IMR-90 (cell line): ENCODE results near the gene PIK3R3. TPM values are rescaled to one million over a fixed set of nuclear protein-coding genes. Genes with fewer than 3 reads are reported as not detected.

Source experiments
- ATAC-seq: fragments of 200-7000 bp; cut with Tn5 transposase; 2 replicates; pipeline ENCODE4 v1.9.1; 2020; ENCODE audit warnings: low read depth, mild to moderate bottlenecking, moderate library complexity
- BruUV-seq: library from RNA; stranded (reverse); fragments of 400-500 nt; replicated peaks from 2 replicates; lab custom pipeline; 2021; lab: Mats Ljungman, UMichigan
- CTCF ChIA-PET: fragments of 300-600 bp; formaldehyde crosslinking; extraction: SDS; loops from one replicate; lab custom pipeline; 2021; ENCODE audit warnings: antibody characterized with exemption; lab: Yijun Ruan, JAX
- POLR2A ChIA-PET: fragments of 300-600 bp; sonication (Branson Sonifier 250); formaldehyde crosslinking; loops from one replicate; lab custom pipeline; 2022; ENCODE audit warnings: antibody characterized with exemption; ENCODE audit not compliant: unreplicated experiment; lab: Charles Lee
- DNase-seq: peaks from one replicate; pipeline ENCODE4 v3.0.0; 2013
- H2AFZ ChIP-seq: replicated peaks from 2 replicates; pipeline ENCODE3; 2013; ENCODE audit warnings: low read length, mild to moderate bottlenecking; ENCODE audit not compliant: poor library complexity
- H2AK5ac ChIP-seq: 2 replicates; pipeline ENCODE4 v1.6.1; 2013; ENCODE audit warnings: low read depth, low read length, inconsistent platforms
- H2AK9ac ChIP-seq: replicated peaks from 2 replicates; pipeline ENCODE3; 2013; ENCODE audit warnings: mild to moderate bottlenecking, low read depth, low read length, moderate library complexity; ENCODE audit not compliant: poor library complexity
- H2BK120ac ChIP-seq: 2 replicates; pipeline ENCODE4 v1.6.1; 2013; ENCODE audit warnings: low read depth, low read length, inconsistent platforms
- H2BK15ac ChIP-seq: 3 replicates; pipeline ENCODE4 v1.6.1; 2013; ENCODE audit warnings: low read depth, low read length, inconsistent platforms
- H2BK20ac ChIP-seq: 2 replicates; pipeline ENCODE4 v1.6.1; 2013; ENCODE audit warnings: low read depth, mild to moderate bottlenecking, inconsistent platforms, low read length, moderate library complexity
- H2BK5ac ChIP-seq: 2 replicates; pipeline ENCODE4 v1.6.1; 2013; ENCODE audit warnings: mild to moderate bottlenecking, low read depth, low read length, inconsistent platforms; ENCODE audit not compliant: poor library complexity, severe bottlenecking
- H3K14ac ChIP-seq: replicated peaks from 2 replicates; pipeline ENCODE4 v1.6.1; 2013; ENCODE audit warnings: low read depth, low read length, inconsistent platforms
- H3K18ac ChIP-seq: 2 replicates; pipeline ENCODE4 v1.6.1; 2013; ENCODE audit warnings: low read depth, low read length, control low read depth
- H3K23ac ChIP-seq: 2 replicates; pipeline ENCODE4 v1.6.1; 2013; ENCODE audit warnings: low read depth, low read length, inconsistent platforms
- H3K27ac ChIP-seq: 2 replicates; pipeline ENCODE4 v1.5.1; 2013; ENCODE audit warnings: mild to moderate bottlenecking, control low read depth, low read length; ENCODE audit not compliant: insufficient read depth
- H3K27me3 ChIP-seq: 2 replicates; pipeline ENCODE4 v1.6.1; 2013; ENCODE audit warnings: low read length; ENCODE audit not compliant: control insufficient read depth, insufficient read depth
- H3K36me3 ChIP-seq: 2 replicates; pipeline ENCODE4 v1.6.1; 2013; ENCODE audit warnings: low read length, mixed read lengths; ENCODE audit not compliant: control insufficient read depth, insufficient read depth
- H3K4ac ChIP-seq: 2 replicates; pipeline ENCODE4 v1.6.1; 2013; ENCODE audit warnings: low read depth, low read length, inconsistent platforms
- H3K4me1 ChIP-seq: 2 replicates; pipeline ENCODE4 v1.6.1; 2013; ENCODE audit warnings: low read length, mixed read lengths; ENCODE audit not compliant: control insufficient read depth, insufficient read depth
- H3K4me2 ChIP-seq: 2 replicates; pipeline ENCODE4 v1.6.1; 2013; ENCODE audit warnings: low read depth, mild to moderate bottlenecking, control low read depth, low read length, moderate library complexity
- H3K4me3 ChIP-seq: 2 replicates; pipeline ENCODE4 v1.5.1; 2013; ENCODE audit warnings: low read depth, mild to moderate bottlenecking, control low read depth, low read length, moderate library complexity; ENCODE audit not compliant: insufficient read depth
- H3K56ac ChIP-seq: 2 replicates; pipeline ENCODE4 v1.6.1; 2013; ENCODE audit warnings: low read length, inconsistent platforms; ENCODE audit not compliant: insufficient read depth; ENCODE audit errors: extremely low read depth
- H3K79me1 ChIP-seq, 2 experiments: 2 replicates each; pipeline ENCODE4 v1.6.1; 2013; ENCODE audit warnings: low read length in 2 of 2, inconsistent platforms in 1 of 2, low read depth in 1 of 2
- H3K9ac ChIP-seq: 2 replicates; pipeline ENCODE4 v1.6.1; 2013; ENCODE audit warnings: low read depth, low read length, control low read depth
- H3K9me1 ChIP-seq: 2 replicates; pipeline ENCODE4 v1.6.1; 2013; ENCODE audit warnings: low read length, inconsistent platforms; ENCODE audit not compliant: insufficient read depth
- H3K9me3 ChIP-seq: 2 replicates; pipeline ENCODE4 v1.6.1; 2013; ENCODE audit warnings: low read length; ENCODE audit not compliant: control insufficient read depth, insufficient read depth
- H4K20me1 ChIP-seq: 2 replicates; pipeline ENCODE4 v1.6.1; 2013; ENCODE audit warnings: low read length, inconsistent platforms; ENCODE audit not compliant: insufficient read depth
- H4K5ac ChIP-seq: 2 replicates; pipeline ENCODE4 v1.6.1; 2013; ENCODE audit warnings: mild to moderate bottlenecking, low read depth, low read length, control low read depth
- H4K8ac ChIP-seq, 2 experiments: 2 replicates each; pipeline ENCODE4 v1.6.1; 2013; ENCODE audit warnings: low read depth in 2 of 2, low read length in 2 of 2, control low read depth in 1 of 2, inconsistent platforms in 1 of 2
- H4K91ac ChIP-seq: 2 replicates; pipeline ENCODE4 v1.6.1; 2013; ENCODE audit warnings: low read depth, low read length, inconsistent platforms; ENCODE audit not compliant: insufficient read depth
- BHLHE40 ChIP-seq: fragments of 150-350 bp; IDR thresholded peaks from 2 replicates; pipeline ENCODE4 v1.6.1; 2016; ENCODE audit warnings: mild to moderate bottlenecking, low read depth, low read length
- CEBPB ChIP-seq: IDR thresholded peaks from 2 replicates; pipeline ENCODE4 v1.6.1; 2012; ENCODE audit warnings: low read depth, low read length, improper control_type of control experiment
- CHD1 ChIP-seq: IDR thresholded peaks from 2 replicates; pipeline ENCODE4 v1.6.1; 2012; ENCODE audit warnings: low read depth, low read length, improper control_type of control experiment
- ELK1 ChIP-seq: fragments of 150-350 bp; IDR thresholded peaks from 2 replicates; pipeline ENCODE4 v1.6.1; 2016; ENCODE audit warnings: low read depth, mild to moderate bottlenecking, low read length, moderate library complexity, borderline replicate concordance
- FOS ChIP-seq: fragments of 150-350 bp; IDR thresholded peaks from 2 replicates; pipeline ENCODE4 v1.6.1; 2016; ENCODE audit warnings: low read depth, low read length
- MAFK ChIP-seq: IDR thresholded peaks from 2 replicates; pipeline ENCODE4 v1.6.1; 2012; ENCODE audit warnings: low read depth, low read length, improper control_type of control experiment
- MAZ ChIP-seq: IDR thresholded peaks from 2 replicates; pipeline ENCODE4 v1.6.1; 2012; ENCODE audit warnings: low read depth, mild to moderate bottlenecking, low read length, improper control_type of control experiment, moderate library complexity, borderline replicate concordance
- MXI1 ChIP-seq: IDR thresholded peaks from 2 replicates; pipeline ENCODE4 v1.6.1; 2012; ENCODE audit warnings: low read depth, mild to moderate bottlenecking, low read length, moderate library complexity, borderline replicate concordance
- NFE2L2 ChIP-seq: fragments of 150-350 bp; IDR thresholded peaks from 2 replicates; pipeline ENCODE4 v1.6.1; 2016; ENCODE audit warnings: low read depth, mild to moderate bottlenecking, low read length
- POLR2A ChIP-seq: IDR thresholded peaks from 2 replicates; pipeline ENCODE4 v1.6.1; 2012; ENCODE audit warnings: mild to moderate bottlenecking, low read depth, low read length
- RAD21 ChIP-seq: IDR thresholded peaks from 2 replicates; pipeline ENCODE4 v1.6.1; 2012; ENCODE audit warnings: low read length, improper control_type of control experiment
- RCOR1 ChIP-seq: IDR thresholded peaks from 2 replicates; pipeline ENCODE4 v1.6.1; 2012; ENCODE audit warnings: mild to moderate bottlenecking, low read length, improper control_type of control experiment; ENCODE audit not compliant: insufficient replicate concordance
- RFX5 ChIP-seq: IDR thresholded peaks from 2 replicates; pipeline ENCODE4 v1.8.0; 2012; ENCODE audit warnings: low read depth, mild to moderate bottlenecking, low read length, moderate library complexity
- SMC3 ChIP-seq: fragments of 150-350 bp; IDR thresholded peaks from 2 replicates; pipeline ENCODE4 v1.6.1; 2016; ENCODE audit warnings: low read depth, mild to moderate bottlenecking, antibody characterized with exemption, low read length, moderate library complexity
- WGBS, 2 experiments: methylation state at CpG; one replicate each; pipeline versions ENCODE4 v1.1.5 to v1.1.7; 2013; ENCODE audit warnings: missing lambda C conversion rate in 2 of 2; ENCODE audit not compliant: insufficient read length in 1 of 2; ENCODE audit errors: extremely low coverage in 2 of 2; 5-methylcytosine and 5-hydroxymethylcytosine counted together
- dilution Hi-C: fragments of 300-500 bp; cut with HindIII; formaldehyde crosslinking; loops from one replicate; pipeline ENCODE4 v1.14.3; 2018; ENCODE audit warnings: low sequenced_read_pairs; ENCODE audit not compliant: unreplicated experiment
- in situ Hi-C: fragments of 300-500 bp; cut with MboI; formaldehyde crosslinking; loops from 3 replicates; pipeline ENCODE4 v1.14.3; 2019; ENCODE audit warnings: low sequenced_read_pairs, inconsistent platforms, mixed read lengths
- intact Hi-C: fragments of 100-400 bp; cut with micrococcal nuclease; formaldehyde crosslinking; loops from 2 replicates; pipeline ENCODE4 v1.10.0; 2022
- polyA plus RNA-seq, 3 experiments: library from polyadenylated mRNA; depleted of rRNA; stranded (reverse); fragments of >200 nt; gene quantifications; 2 replicates each; pipeline ENCODE4 v1.2.3, GENCODE V29; 2012; ENCODE audit warnings: low replicate concordance in 1 of 3
- total RNA-seq: library from RNA; depleted of rRNA; stranded (reverse); fragments of >200 nt; gene quantifications from 2 replicates; pipeline ENCODE4 v1.2.3, GENCODE V29; 2012
- TF ChIP-seq, protein P1 (sequence below): conservative IDR thresholded peaks from 2 replicates; pipeline ENCODE4 v1.5.1; 2012; ENCODE audit warnings: mild to moderate bottlenecking, low read depth, low read length, improper control_type of control experiment
- TF ChIP-seq, protein P2 (sequence below): fragments of 150-350 bp; IDR thresholded peaks from 2 replicates; pipeline ENCODE4 v1.6.1; 2017; ENCODE audit warnings: mild to moderate bottlenecking, antibody characterized with exemption, low read length, low read depth

The PIK3R3 gene
- total and polyA plus RNA-seq, 2 of the 4 experiments (the other 2 are of a cell fraction), result 5.3 to 9.9 TPM

DNA sequence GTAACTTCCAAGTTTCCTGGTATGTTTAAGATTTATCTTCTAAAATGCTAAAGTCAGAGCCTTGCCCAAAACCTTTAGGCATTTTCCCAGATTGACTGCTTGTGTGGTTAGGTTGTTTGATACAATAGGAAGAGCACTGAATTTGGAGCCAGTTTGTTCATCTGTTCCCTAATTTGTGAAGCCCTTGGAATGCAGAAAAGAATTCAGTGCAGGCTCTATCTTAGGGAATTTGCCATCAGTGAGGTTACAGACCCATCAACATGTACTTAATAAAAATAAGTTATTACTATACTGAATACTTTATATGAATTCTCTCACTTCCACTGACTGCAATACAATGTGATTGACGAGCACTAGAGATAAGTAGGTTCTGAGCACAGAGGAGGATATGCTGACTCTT lies 120.2 kb downstream of the PIK3R3 start:
- H4K5ac ChIP-seq, result no peak overlapping the region
- no peak overlapping the region for H4K91ac ChIP-seq
- no peak overlapping the region for H3K56ac ChIP-seq
- in situ Hi-C loops, result no loop called here
- H2AFZ ChIP-seq, result no peak overlapping the region
- H2BK15ac ChIP-seq, result no peak overlapping the region
- no peak overlapping the region for H3K23ac ChIP-seq
- dilution Hi-C loops, result no loop called here
- no peak for ATAC-seq
- H2BK120ac ChIP-seq, result no peak overlapping the region
- peaks cover 18% of the 10 kb centered on the region for H3K36me3 ChIP-seq
- H3K18ac ChIP-seq, result no peak overlapping the region
- no peak overlapping the region for H3K4me3 ChIP-seq
- no peaks in the 10 kb centered on the region for H3K4me1 ChIP-seq
- WGBS, 2 experiments, result no CpG with 5 or more reads among the region's 1 CpG
- no peak overlapping the region for H2BK20ac ChIP-seq
- H3K27me3 ChIP-seq, result no peaks in the 10 kb centered on the region
- no peak overlapping the region for H3K14ac ChIP-seq
- H4K20me1 ChIP-seq, result no peaks in the 10 kb centered on the region
- H3K9me3 ChIP-seq, result no peaks in the 10 kb centered on the region
- H3K9me1 ChIP-seq, result peaks cover 8% of the 10 kb centered on the region; the same call in 1 of the 2 replicates
- CTCF ChIA-PET, result no interaction called here
- H2AK9ac ChIP-seq, result no peak overlapping the region
- intact Hi-C loops, result no loop called here
- no peak overlapping the region for H2BK5ac ChIP-seq
- H3K79me1 ChIP-seq, result no peaks in the 10 kb centered on the region
- H3K27ac ChIP-seq, result no peak overlapping the region
- H2AK5ac ChIP-seq, result no peak overlapping the region
- no peak overlapping the region for H3K4ac ChIP-seq
- BruUV-seq, result no TSS peak
- H3K9ac ChIP-seq, result no peak overlapping the region
- H4K8ac ChIP-seq, result no peak overlapping the region
- DNase-seq, result no peak
- POLR2A ChIA-PET, result no interaction called here
- H3K4me2 ChIP-seq, result no peak overlapping the region
- TF ChIP-seq NFE2L2 (no peak), SMC3 (no peak), RAD21 (no peak), POLR2A (no peak), MAFK (no peak), MXI1 (no peak), BHLHE40 (no peak), FOS (no peak), RCOR1 (no peak), CEBPB (no peak), ELK1 (no peak), MAZ (no peak), CHD1 (no peak), RFX5 (no peak)
- TF ChIP-seq, protein P1, sequence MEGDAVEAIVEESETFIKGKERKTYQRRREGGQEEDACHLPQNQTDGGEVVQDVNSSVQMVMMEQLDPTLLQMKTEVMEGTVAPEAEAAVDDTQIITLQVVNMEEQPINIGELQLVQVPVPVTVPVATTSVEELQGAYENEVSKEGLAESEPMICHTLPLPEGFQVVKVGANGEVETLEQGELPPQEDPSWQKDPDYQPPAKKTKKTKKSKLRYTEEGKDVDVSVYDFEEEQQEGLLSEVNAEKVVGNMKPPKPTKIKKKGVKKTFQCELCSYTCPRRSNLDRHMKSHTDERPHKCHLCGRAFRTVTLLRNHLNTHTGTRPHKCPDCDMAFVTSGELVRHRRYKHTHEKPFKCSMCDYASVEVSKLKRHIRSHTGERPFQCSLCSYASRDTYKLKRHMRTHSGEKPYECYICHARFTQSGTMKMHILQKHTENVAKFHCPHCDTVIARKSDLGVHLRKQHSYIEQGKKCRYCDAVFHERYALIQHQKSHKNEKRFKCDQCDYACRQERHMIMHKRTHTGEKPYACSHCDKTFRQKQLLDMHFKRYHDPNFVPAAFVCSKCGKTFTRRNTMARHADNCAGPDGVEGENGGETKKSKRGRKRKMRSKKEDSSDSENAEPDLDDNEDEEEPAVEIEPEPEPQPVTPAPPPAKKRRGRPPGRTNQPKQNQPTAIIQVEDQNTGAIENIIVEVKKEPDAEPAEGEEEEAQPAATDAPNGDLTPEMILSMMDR, result no peak
- TF ChIP-seq, protein P2, sequence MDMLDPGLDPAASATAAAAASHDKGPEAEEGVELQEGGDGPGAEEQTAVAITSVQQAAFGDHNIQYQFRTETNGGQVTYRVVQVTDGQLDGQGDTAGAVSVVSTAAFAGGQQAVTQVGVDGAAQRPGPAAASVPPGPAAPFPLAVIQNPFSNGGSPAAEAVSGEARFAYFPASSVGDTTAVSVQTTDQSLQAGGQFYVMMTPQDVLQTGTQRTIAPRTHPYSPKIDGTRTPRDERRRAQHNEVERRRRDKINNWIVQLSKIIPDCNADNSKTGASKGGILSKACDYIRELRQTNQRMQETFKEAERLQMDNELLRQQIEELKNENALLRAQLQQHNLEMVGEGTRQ, result no peak
